H9 (cell line): ENCODE measurements around the gene NAMPT. TPM values are rescaled to one million over a fixed set of nuclear protein-coding genes. Genes with fewer than 3 reads are reported as not detected.

Source experiments
- DNase-seq: peaks from one replicate; pipeline ENCODE4 v3.0.0-alpha.2; 2017
- H2AFZ ChIP-seq: one replicate; pipeline ENCODE4 v1.6.1; 2013; ENCODE audit warnings: mild to moderate bottlenecking, low read length, control low read depth, moderate library complexity
- H2AK5ac ChIP-seq: 2 replicates; pipeline ENCODE4 v1.6.1; 2013; ENCODE audit warnings: low read length, control low read depth, mixed read lengths; ENCODE audit not compliant: insufficient read length
- H2BK120ac ChIP-seq: one replicate; pipeline ENCODE4 v1.6.1; 2013; ENCODE audit warnings: low read depth, mild to moderate bottlenecking, low read length, control low read depth, inconsistent platforms; ENCODE audit not compliant: poor library complexity, severe bottlenecking
- H2BK12ac ChIP-seq: 2 replicates; pipeline ENCODE4 v1.6.1; 2013; ENCODE audit warnings: low read length, control low read depth, mixed read lengths, low read depth; ENCODE audit not compliant: insufficient read length
- H2BK15ac ChIP-seq: 2 replicates; pipeline ENCODE4 v1.6.1; 2013; ENCODE audit warnings: low read depth, low read length, control low read depth
- H2BK20ac ChIP-seq: one replicate; pipeline ENCODE4 v1.6.1; 2013; ENCODE audit warnings: low read depth, mild to moderate bottlenecking, low read length, control low read depth, inconsistent platforms; ENCODE audit not compliant: poor library complexity, severe bottlenecking
- H2BK5ac ChIP-seq: 2 replicates; pipeline ENCODE4 v1.6.1; 2013; ENCODE audit warnings: low read length, control low read depth, mixed read lengths; ENCODE audit not compliant: insufficient read length
- H3K14ac ChIP-seq: 2 replicates; pipeline ENCODE4 v1.6.1; 2013; ENCODE audit warnings: low read length, control low read depth; ENCODE audit not compliant: insufficient read depth
- H3K18ac ChIP-seq: 2 replicates; pipeline ENCODE4 v1.6.1; 2013; ENCODE audit warnings: low read depth, mild to moderate bottlenecking, mixed read lengths, low read length, control low read depth; ENCODE audit not compliant: insufficient read length
- H3K23ac ChIP-seq: 2 replicates; pipeline ENCODE4 v1.6.1; 2013; ENCODE audit warnings: low read length, control low read depth, mixed read lengths, low read depth; ENCODE audit not compliant: insufficient read length
- H3K23me2 ChIP-seq: 2 replicates; pipeline ENCODE4 v1.6.1; 2013; ENCODE audit warnings: low read depth, mild to moderate bottlenecking, mixed read lengths, low read length, control low read depth; ENCODE audit not compliant: insufficient read length, poor library complexity, severe bottlenecking
- H3K27ac ChIP-seq: 2 replicates; pipeline ENCODE4 v1.5.1; 2013; ENCODE audit warnings: low read length, control low read depth, mixed read lengths, low read depth; ENCODE audit not compliant: insufficient read length
- H3K27me3 ChIP-seq: 2 replicates; pipeline ENCODE4 v1.6.1; 2013; ENCODE audit warnings: low read length, control low read depth, inconsistent platforms; ENCODE audit not compliant: insufficient read depth
- H3K4ac ChIP-seq: 2 replicates; pipeline ENCODE4 v1.6.1; 2013; ENCODE audit warnings: low read depth, mild to moderate bottlenecking, control low read depth, inconsistent platforms, low read length, moderate library complexity
- H3K4me1 ChIP-seq: 2 replicates; pipeline ENCODE4 v1.6.1; 2013; ENCODE audit warnings: low read length, control low read depth, inconsistent platforms; ENCODE audit not compliant: insufficient read depth
- H3K4me2 ChIP-seq: 2 replicates; pipeline ENCODE4 v1.6.1; 2013; ENCODE audit warnings: low read length, control low read depth, mixed read lengths; ENCODE audit not compliant: insufficient read length, insufficient read depth
- H3K56ac ChIP-seq: 2 replicates; pipeline ENCODE4 v1.6.1; 2013; ENCODE audit warnings: low read depth, mild to moderate bottlenecking, mixed read lengths, low read length, control low read depth; ENCODE audit not compliant: insufficient read length
- H3K79me1 ChIP-seq: 2 replicates; pipeline ENCODE4 v1.6.1; 2013; ENCODE audit warnings: low read depth, mild to moderate bottlenecking, moderate library complexity, low read length, control low read depth, inconsistent platforms; ENCODE audit not compliant: insufficient read depth, poor library complexity, severe bottlenecking
- H3K79me2 ChIP-seq: 2 replicates; pipeline ENCODE4 v1.6.1; 2013; ENCODE audit warnings: low read length, control low read depth, inconsistent platforms; ENCODE audit not compliant: insufficient read depth
- H3K9ac ChIP-seq: 2 replicates; pipeline ENCODE4 v1.6.1; 2013; ENCODE audit warnings: low read length, control low read depth, mixed read lengths; ENCODE audit not compliant: insufficient read length; ENCODE audit errors: extremely low read depth
- H3K9me3 ChIP-seq: one replicate; pipeline ENCODE4 v1.6.1; 2013; ENCODE audit warnings: low read depth, low read length, inconsistent platforms; ENCODE audit not compliant: control insufficient read depth
- H3T11ph ChIP-seq: one replicate; pipeline ENCODE4 v1.6.1; 2013; ENCODE audit warnings: mild to moderate bottlenecking, low read length, control low read depth, inconsistent platforms
- H4K20me1 ChIP-seq: one replicate; pipeline ENCODE4 v1.6.1; 2013; ENCODE audit not compliant: control insufficient read depth, insufficient read length, insufficient read depth
- H4K5ac ChIP-seq: 2 replicates; pipeline ENCODE4 v1.6.1; 2013; ENCODE audit warnings: low read depth, mild to moderate bottlenecking, mixed read lengths, low read length, control low read depth; ENCODE audit not compliant: insufficient read length
- H4K8ac ChIP-seq: replicated peaks from 2 replicates; pipeline ENCODE4 v1.6.1; 2013; ENCODE audit warnings: low read length, control low read depth, mixed read lengths, low read depth; ENCODE audit not compliant: insufficient read length
- H4K91ac ChIP-seq: 2 replicates; pipeline ENCODE4 v1.6.1; 2013; ENCODE audit warnings: low read depth, mild to moderate bottlenecking, moderate library complexity, mixed read lengths, low read length, control low read depth; ENCODE audit not compliant: insufficient read length
- H3K27ac Mint-ChIP-seq, 3 experiments: 2 replicates in 2 of 3; 3 replicates in 1 of 3; pipeline ENCODE4 v1.8.0; 2020 to 2021; ENCODE audit warnings: mixed read lengths in 3 of 3, mild to moderate bottlenecking in 1 of 3, moderate library complexity in 1 of 3
- H3K27me3 Mint-ChIP-seq: 2 replicates; pipeline ENCODE4 v1.8.0; 2021; ENCODE audit warnings: low read depth, mild to moderate bottlenecking, moderate library complexity, mixed read lengths
- H3K36me3 Mint-ChIP-seq, 3 experiments: 2 replicates in 2 of 3; 3 replicates in 1 of 3; pipeline ENCODE4 v1.8.0; 2020 to 2021; ENCODE audit warnings: low read depth in 3 of 3, mixed read lengths in 3 of 3; ENCODE audit not compliant: insufficient read depth in 1 of 3
- H3K4me1 Mint-ChIP-seq, 2 experiments: 2 replicates each; pipeline ENCODE4 v1.8.0; 2020; ENCODE audit warnings: mixed read lengths in 2 of 2
- H3K4me3 Mint-ChIP-seq, 2 experiments: 2 replicates in 1 of 2; 3 replicates in 1 of 2; pipeline ENCODE4 v1.8.0; 2020 to 2021; ENCODE audit warnings: mild to moderate bottlenecking in 2 of 2, mixed read lengths in 2 of 2, moderate library complexity in 1 of 2
- H3K9me3 Mint-ChIP-seq, 2 experiments: 2 replicates in 1 of 2; 3 replicates in 1 of 2; pipeline ENCODE4 v1.8.0; 2020; ENCODE audit warnings: mild to moderate bottlenecking in 2 of 2, mixed read lengths in 2 of 2, moderate library complexity in 1 of 2
- whole genome bisulfite sequencing: extraction: QIAGEN DNeasy Blood & Tissue Kit; methylation state at CpG from one replicate; pipeline ENCODE4 v1.1.7; 2013; ENCODE audit warnings: missing lambda C conversion rate, low lambda C conversion rate, mixed read lengths; ENCODE audit not compliant: insufficient read length; ENCODE audit errors: extremely low coverage; 5-methylcytosine and 5-hydroxymethylcytosine counted together
- total RNA-seq: library from RNA; stranded (reverse); gene quantifications from 2 replicates; pipeline ENCODE4 v1.2.1, GENCODE V29; 2021
- TF ChIP-seq, protein P1 (sequence below): fragments of 200-600 bp; sonication (generic); conservative IDR thresholded peaks from 3 replicates; pipeline ENCODE4 v1.8.0; 2021; ENCODE audit warnings: antibody characterized with exemption, mild to moderate bottlenecking

Gene NAMPT
- total RNA-seq, 1 experiment from 2014 or later: 83.5 TPM

DNA sequence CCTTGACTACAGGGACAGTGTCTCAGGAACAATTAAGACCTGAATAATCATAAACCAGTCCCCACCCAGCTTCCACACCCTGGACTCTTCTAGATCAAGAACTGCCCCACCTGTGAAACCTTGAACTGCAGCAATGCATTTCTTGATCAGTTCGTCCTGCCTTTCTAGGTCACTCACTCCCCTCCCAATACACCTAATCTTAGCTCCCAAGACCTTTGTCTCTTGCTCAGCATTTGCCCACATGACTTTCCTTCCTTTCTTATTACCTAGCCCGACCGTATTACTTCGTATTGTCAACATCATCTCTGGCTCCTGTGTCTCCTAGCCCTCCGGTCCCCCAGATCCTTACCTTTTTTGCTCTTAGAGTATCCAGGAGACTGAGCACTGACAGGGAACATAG lies 5.5 kb upstream of the NAMPT start:
- Histone ChIP-seq H3K23ac (no peak overlapping the region), H4K91ac (no peak overlapping the region), H3K79me2 (no peaks in the 10 kb centered on the region), H3K27ac (no peak overlapping the region), H3K4me1 (no peaks in the 10 kb centered on the region; the same call in 1 of the 2 replicates), H2AK5ac (no peak overlapping the region), H4K8ac (no peak overlapping the region), H3K79me1 (no peaks in the 10 kb centered on the region), H3K9me3 (no peaks in the 10 kb centered on the region), H3K4me2 (no peak overlapping the region), H3K4ac (no peak overlapping the region), H3T11ph (no peak overlapping the region), H3K18ac (no peak overlapping the region), H2BK120ac (no peak overlapping the region), H3K56ac (no peak overlapping the region), H2BK15ac (no peak overlapping the region), H2AFZ (no peak overlapping the region), H3K27me3 (no peaks in the 10 kb centered on the region), H3K23me2 (peaks cover 6% of the 10 kb centered on the region), H4K5ac (no peak overlapping the region), H2BK5ac (no peak overlapping the region), H4K20me1 (no peaks in the 10 kb centered on the region), H3K14ac (no peak overlapping the region), H3K9ac (no peak overlapping the region), H2BK20ac (no peak overlapping the region), H2BK12ac (no peak overlapping the region)
- Mint-ChIP-seq H3K27me3 (peaks cover 3% of the 10 kb centered on the region; the same call in 1 of the 2 replicates), H3K4me1 (peaks cover 5 to 8% of the 10 kb centered on the region in 2 experiments), H3K4me3 (no peak overlapping the region), H3K9me3 (peaks cover 10 to 17% of the 10 kb centered on the region in 2 experiments), H3K36me3 (peaks cover 0 to 7% (median 6%) of the 10 kb centered on the region in 3 experiments; a peak in 4 of 7 replicates), H3K27ac (no peak overlapping the region)
- DNase-seq: no peak
- TF ChIP-seq, protein P1, sequence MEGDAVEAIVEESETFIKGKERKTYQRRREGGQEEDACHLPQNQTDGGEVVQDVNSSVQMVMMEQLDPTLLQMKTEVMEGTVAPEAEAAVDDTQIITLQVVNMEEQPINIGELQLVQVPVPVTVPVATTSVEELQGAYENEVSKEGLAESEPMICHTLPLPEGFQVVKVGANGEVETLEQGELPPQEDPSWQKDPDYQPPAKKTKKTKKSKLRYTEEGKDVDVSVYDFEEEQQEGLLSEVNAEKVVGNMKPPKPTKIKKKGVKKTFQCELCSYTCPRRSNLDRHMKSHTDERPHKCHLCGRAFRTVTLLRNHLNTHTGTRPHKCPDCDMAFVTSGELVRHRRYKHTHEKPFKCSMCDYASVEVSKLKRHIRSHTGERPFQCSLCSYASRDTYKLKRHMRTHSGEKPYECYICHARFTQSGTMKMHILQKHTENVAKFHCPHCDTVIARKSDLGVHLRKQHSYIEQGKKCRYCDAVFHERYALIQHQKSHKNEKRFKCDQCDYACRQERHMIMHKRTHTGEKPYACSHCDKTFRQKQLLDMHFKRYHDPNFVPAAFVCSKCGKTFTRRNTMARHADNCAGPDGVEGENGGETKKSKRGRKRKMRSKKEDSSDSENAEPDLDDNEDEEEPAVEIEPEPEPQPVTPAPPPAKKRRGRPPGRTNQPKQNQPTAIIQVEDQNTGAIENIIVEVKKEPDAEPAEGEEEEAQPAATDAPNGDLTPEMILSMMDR: no peak
- WGBS: no CpG with 5 or more reads among the region's 5 CpGs
